Gastroesophageal sphincter (tissue), 4 donors: ENCODE results near the gene DHCR7. TPM values are rescaled to one million over a fixed set of nuclear protein-coding genes. Genes with fewer than 3 reads are reported as not detected.

ENCODE experiments used
- ATAC-seq: fragments of 150-250 bp; one replicate; pipeline ENCODE4 v1.9.1; 2016; ENCODE audit warnings: mild to moderate bottlenecking, moderate library complexity
- H3K27ac ChIP-seq, 4 donors: fragments of 200-600 bp; sonication (generic) in 3 of 4; 1 replicate in 3 of 4; 2 replicates in 1 of 4; pipeline ENCODE4 v1.5.1; 2016 to 2019
- H3K27me3 ChIP-seq: fragments of 200-600 bp; sonication (generic); one replicate; pipeline ENCODE4 v1.5.1; 2019
- H3K36me3 ChIP-seq, 2 donors: fragments of 200-600 bp; sonication (generic); one replicate each; pipeline ENCODE4 v1.5.1; 2019; ENCODE audit warnings: control low read depth in 1 of 2
- H3K4me1 ChIP-seq, 3 donors: fragments of 200-600 bp; sonication (generic); 1 replicate in 2 of 3; 2 replicates in 1 of 3; pipeline ENCODE4 v1.5.1; 2016 to 2019; ENCODE audit warnings: control low read depth in 2 of 3
- H3K4me3 ChIP-seq, 2 donors: fragments of 200-600 bp; sonication (generic); one replicate each; pipeline ENCODE4 v1.5.1; 2019; ENCODE audit warnings: mild to moderate bottlenecking in 1 of 2, moderate library complexity in 1 of 2
- H3K9me3 ChIP-seq, 3 donors: fragments of 200-600 bp; sonication (generic); one replicate each; pipeline ENCODE4 v1.5.1; 2017 to 2019; ENCODE audit warnings: control low read depth in 2 of 3
- CTCF ChIP-seq, 4 experiments: fragments of 200-600 bp in 2 of 4; fragments of 450-650 bp in 2 of 4; sonication (generic) in 1 of 4; IDR thresholded peaks; one replicate each; pipeline ENCODE4 v1.5.1; 2017 to 2019; ENCODE audit warnings: antibody characterized with exemption in 4 of 4, mild to moderate bottlenecking in 2 of 4, moderate library complexity in 2 of 4
- EP300 ChIP-seq: sonication (generic); formaldehyde crosslinking; IDR thresholded peaks from one replicate; pipeline ENCODE4 v1.6.1; 2017; ENCODE audit warnings: antibody characterized with exemption, mild to moderate bottlenecking
- POLR2A ChIP-seq, 2 donors: fragments of 450-650 bp; IDR thresholded peaks; one replicate each; pipeline ENCODE4 v1.6.1; 2017; ENCODE audit warnings: antibody characterized with exemption in 2 of 2, mild to moderate bottlenecking in 2 of 2, moderate library complexity in 1 of 2
- POLR2AphosphoS5 ChIP-seq: sonication (generic); formaldehyde crosslinking; IDR thresholded peaks from one replicate; pipeline ENCODE4 v1.6.1; 2017; ENCODE audit warnings: antibody characterized with exemption
- WGBS, 2 donors: methylation state at CpG; one replicate each; pipeline ENCODE4 v1.1.5; 2018; ENCODE audit warnings: low coverage in 1 of 2; 5-methylcytosine and 5-hydroxymethylcytosine counted together
- total RNA-seq, 4 donors: library from RNA; depleted of rRNA; stranded (reverse); fragments of >200 nt; gene quantifications; one replicate each; pipeline ENCODE4 v1.1.0, GENCODE V29; 2016

Gene DHCR7
- total RNA-seq, 4 donors from 2014 or later, result 5.0 to 10.3 (median 8.0) TPM

GRCh38 chr11:71440021-71440755, 8.0 kb downstream of the DHCR7 start:
- H3K27me3 ChIP-seq, result no peaks in the 10 kb centered on the region
- no peak for ATAC-seq
- H3K4me3 ChIP-seq, result no peak overlapping the region
- H3K9me3 ChIP-seq, result no peaks in the 10 kb centered on the region
- no peak for TF ChIP-seq POLR2A (IDR thresholded peaks at IDR 0.05)
- TF ChIP-seq EP300, result no peak
- TF ChIP-seq POLR2AphosphoS5, result no peak
- no peak for TF ChIP-seq CTCF (IDR thresholded peaks at IDR 0.05)
- no peaks in the 10 kb centered on the region for H3K4me1 ChIP-seq
- 92 to 94% methylated on average over 4 to 6 of the region's 6 CpGs for WGBS, 2 donors
- no peak overlapping the region for H3K27ac ChIP-seq
- peaks cover 0 to 98% of the 10 kb centered on the region in 2 donors for H3K36me3 ChIP-seq

GRCh38 chr11:71438650-71439049, 9.5 kb downstream of the DHCR7 start:
- Histone ChIP-seq H3K36me3 (peaks cover 0 to 91% of the 10 kb centered on the region in 2 donors), H3K27ac (no peak overlapping the region), H3K9me3 (no peaks in the 10 kb centered on the region), H3K4me1 (peaks cover 0 to 3% (median 0%) of the 10 kb centered on the region in 3 donors), H3K27me3 (no peaks in the 10 kb centered on the region), H3K4me3 (no peak overlapping the region)
- WGBS, 2 donors, result no CpG with 5 or more reads among the region's 19 CpGs
- TF ChIP-seq POLR2A (IDR thresholded peaks at IDR 0.05), result no peak
- no peak for TF ChIP-seq CTCF (IDR thresholded peaks at IDR 0.05)
- TF ChIP-seq EP300, result no peak
- TF ChIP-seq POLR2AphosphoS5, result no peak
- no peak for ATAC-seq

DNA sequence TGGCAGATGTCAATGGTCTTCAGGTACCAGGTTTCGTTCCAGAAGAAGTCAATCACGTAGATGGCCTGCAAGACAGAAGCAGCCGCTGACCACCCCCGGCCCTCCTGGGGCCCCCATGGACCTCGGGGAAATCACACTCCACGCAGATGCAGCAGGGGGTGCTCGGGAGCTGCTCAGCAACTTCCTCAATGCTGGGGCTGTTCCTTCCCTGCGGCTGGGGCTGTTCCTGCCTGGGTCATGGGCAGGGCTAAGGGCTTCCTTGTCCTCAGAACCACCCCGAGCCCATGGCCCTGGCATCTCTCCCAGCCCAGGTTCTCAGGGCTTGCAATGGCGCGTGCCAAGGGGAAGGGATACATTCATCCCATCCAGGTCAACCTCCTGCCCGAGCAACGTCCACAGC, 10.3 kb downstream of the DHCR7 start:
- H3K4me1 ChIP-seq, result peaks cover 0 to 5% (median 0%) of the 10 kb centered on the region in 3 donors
- TF ChIP-seq EP300 (no peak), POLR2A (IDR thresholded peaks at IDR 0.05) (no peak), POLR2AphosphoS5 (no peak), CTCF (IDR thresholded peaks at IDR 0.05) (no peak)
- 76 to 80% methylated on average over 2 to 4 of the region's 13 CpGs for WGBS, 2 donors
- no peak for ATAC-seq
- H3K36me3 ChIP-seq, result peaks cover 0 to 84% of the 10 kb centered on the region in 2 donors
- H3K9me3 ChIP-seq, result no peaks in the 10 kb centered on the region
- no peak overlapping the region for H3K27ac ChIP-seq
- H3K4me3 ChIP-seq, result no peak overlapping the region
- H3K27me3 ChIP-seq, result no peaks in the 10 kb centered on the region

DNA sequence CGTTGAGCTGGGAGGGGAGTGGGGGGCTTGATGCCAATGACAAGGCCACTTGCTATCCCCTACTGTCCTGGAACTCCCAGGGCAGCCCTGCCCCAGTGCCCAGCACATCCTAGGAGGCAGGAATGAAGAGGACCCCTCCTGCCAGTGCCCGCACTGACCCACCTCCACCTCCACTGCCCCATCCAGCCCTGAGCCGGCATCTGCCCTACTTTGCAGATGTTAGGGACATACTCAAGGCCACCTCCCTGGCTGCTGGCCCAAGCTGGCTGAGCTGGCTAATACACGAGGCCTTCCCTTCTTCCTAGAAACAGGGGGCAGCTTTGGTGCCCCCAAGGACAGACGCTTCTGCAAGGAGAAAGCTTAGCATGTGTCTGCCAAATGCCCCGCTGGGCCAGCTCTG, 10.8 kb downstream of the DHCR7 start:
- Histone ChIP-seq H3K4me1 (peaks cover 0 to 5% (median 0%) of the 10 kb centered on the region in 3 donors), H3K27ac (no peak overlapping the region), H3K4me3 (no peak overlapping the region), H3K9me3 (no peaks in the 10 kb centered on the region), H3K36me3 (peaks cover 0 to 79% of the 10 kb centered on the region in 2 donors), H3K27me3 (no peaks in the 10 kb centered on the region)
- 94% methylated on average over 3 of the region's 6 CpGs; no CpG with 5 or more reads in 1 of the 2 donors for WGBS, 2 donors
- TF ChIP-seq POLR2A (IDR thresholded peaks at IDR 0.05) (no peak), CTCF (IDR thresholded peaks at IDR 0.05) (no peak), EP300 (no peak)
- ATAC-seq, result no peak

DNA sequence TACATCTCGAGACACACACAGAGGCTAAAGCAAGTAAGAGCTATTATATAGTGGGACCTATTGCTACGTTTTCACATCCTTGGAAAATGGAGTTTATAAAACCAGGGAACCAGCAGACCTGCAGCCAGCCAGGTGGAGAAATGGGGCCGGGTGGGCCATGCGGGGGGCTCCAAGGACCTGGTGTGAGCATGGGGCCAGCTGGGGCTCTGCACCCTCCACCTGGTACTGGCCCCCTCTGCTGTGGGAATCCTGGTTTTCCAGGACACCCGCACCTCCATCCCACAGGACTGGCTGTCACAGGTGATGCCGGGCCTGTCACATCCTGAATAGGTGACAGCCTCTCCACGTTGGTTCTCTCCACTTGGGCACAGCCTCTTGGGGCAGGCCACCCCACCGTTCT, 11.3 kb downstream of the DHCR7 start:
- ATAC-seq, result no peak
- H3K4me3 ChIP-seq, result no peak overlapping the region
- peaks cover 0 to 5% (median 0%) of the 10 kb centered on the region in 3 donors for H3K4me1 ChIP-seq
- TF ChIP-seq CTCF (IDR thresholded peaks at IDR 0.05), result no peak
- no peak for TF ChIP-seq POLR2A (IDR thresholded peaks at IDR 0.05)
- no peak for TF ChIP-seq POLR2AphosphoS5
- TF ChIP-seq EP300, result no peak
- no peak overlapping the region for H3K27ac ChIP-seq
- 50 to 92% methylated on average over 1 to 4 of the region's 8 CpGs for WGBS, 2 donors
- H3K27me3 ChIP-seq, result no peaks in the 10 kb centered on the region
- H3K9me3 ChIP-seq, result no peaks in the 10 kb centered on the region
- peaks cover 0 to 73% of the 10 kb centered on the region in 2 donors for H3K36me3 ChIP-seq
